A204.1 (cell line): ENCODE measurements around the gene MCOLN1.
"Not testable (repeated sequence)": the region's sequence is repeated elsewhere in the genome, so short reads cannot be mapped to it uniquely, and the experiment has no call there.

Experiments
- FAIRE-seq: peaks from 2 replicates; lab custom pipeline; 2012; peaks lifted over from hg19 to GRCh38; lab: Jason Lieb, UNC

MCOLN1 gene

DNA sequence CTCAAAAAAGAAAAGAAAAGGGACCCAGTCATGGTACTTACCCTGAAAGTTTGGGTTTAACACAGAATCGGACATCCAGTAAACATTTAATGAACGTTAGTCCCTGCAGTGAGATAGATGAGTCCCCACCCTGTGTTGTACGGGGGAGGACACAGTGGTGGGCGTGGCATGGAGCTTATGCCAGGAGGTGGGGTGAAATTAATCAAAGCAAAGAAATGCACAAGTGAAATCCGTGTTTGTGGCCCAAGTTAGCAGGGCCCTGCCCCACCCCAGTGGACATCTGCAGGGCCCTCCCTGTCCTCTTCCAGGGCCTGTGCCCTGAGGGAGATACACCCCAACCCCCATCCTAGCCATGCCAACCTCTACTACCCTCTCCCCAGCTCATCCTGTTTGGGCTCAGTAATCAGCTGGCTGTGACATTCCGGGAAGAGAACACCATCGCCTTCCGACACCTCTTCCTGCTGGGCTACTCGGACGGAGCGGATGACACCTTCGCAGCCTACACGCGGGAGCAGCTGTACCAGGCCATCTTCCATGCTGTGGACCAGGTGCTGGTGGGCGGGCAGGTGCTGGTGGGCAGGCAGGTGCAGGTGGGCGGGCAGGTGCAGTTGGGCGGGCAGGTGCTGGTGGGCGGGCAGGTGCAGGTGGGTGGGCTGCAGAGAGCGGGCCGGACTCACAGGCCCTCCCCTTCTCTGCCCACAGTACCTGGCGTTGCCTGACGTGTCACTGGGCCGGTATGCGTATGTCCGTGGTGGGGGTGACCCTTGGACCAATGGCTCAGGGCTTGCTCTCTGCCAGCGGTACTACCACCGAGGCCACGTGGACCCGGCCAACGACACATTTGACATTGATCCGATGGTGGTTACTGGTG lies 3.9 kb downstream of the MCOLN1 start:
- no peak for FAIRE-seq

DNA sequence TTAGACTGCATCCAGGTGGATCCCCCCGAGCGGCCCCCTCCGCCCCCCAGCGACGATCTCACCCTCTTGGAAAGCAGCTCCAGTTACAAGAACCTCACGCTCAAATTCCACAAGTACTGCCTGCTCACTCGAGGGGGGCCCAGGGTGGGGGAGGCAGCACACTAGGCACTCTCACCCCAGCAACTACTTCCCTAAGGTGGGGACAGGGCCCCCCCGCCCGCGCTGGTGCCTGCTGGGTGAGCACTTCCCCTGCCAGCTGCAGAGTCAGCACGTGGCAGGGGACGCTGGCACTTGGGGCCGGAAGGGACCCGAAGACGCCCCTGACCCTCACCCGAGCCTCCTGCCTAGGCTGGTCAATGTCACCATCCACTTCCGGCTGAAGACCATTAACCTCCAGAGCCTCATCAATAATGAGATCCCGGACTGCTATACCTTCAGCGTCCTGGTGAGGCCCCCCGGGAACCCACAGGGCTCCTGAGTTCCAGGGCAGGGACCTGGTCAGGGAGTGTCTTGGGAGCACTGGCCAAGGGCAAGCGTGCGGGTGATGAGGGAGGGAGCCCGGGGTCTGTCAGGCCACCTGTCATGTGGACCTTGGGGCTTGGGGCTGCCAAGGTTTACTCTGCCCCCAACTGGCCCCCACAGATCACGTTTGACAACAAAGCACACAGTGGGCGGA lies 5.2 kb downstream of the MCOLN1 start:
- no peak for FAIRE-seq

DNA sequence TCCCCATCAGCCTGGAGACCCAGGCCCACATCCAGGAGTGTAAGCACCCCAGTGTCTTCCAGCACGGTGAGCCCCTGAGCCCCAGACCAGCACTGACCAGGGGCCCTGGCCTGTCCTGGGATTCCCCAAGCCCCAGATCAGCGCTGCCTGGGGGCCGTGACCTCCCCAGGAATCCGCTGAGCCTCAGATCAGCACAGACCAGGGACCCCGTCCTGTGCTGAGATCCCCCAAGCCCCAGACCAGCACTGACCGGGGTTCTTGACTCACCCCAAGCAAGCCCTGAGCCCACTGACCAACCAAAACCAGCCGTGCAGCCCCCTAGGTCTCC lies 5.7 kb downstream of the MCOLN1 start:
- FAIRE-seq = no peak

DNA sequence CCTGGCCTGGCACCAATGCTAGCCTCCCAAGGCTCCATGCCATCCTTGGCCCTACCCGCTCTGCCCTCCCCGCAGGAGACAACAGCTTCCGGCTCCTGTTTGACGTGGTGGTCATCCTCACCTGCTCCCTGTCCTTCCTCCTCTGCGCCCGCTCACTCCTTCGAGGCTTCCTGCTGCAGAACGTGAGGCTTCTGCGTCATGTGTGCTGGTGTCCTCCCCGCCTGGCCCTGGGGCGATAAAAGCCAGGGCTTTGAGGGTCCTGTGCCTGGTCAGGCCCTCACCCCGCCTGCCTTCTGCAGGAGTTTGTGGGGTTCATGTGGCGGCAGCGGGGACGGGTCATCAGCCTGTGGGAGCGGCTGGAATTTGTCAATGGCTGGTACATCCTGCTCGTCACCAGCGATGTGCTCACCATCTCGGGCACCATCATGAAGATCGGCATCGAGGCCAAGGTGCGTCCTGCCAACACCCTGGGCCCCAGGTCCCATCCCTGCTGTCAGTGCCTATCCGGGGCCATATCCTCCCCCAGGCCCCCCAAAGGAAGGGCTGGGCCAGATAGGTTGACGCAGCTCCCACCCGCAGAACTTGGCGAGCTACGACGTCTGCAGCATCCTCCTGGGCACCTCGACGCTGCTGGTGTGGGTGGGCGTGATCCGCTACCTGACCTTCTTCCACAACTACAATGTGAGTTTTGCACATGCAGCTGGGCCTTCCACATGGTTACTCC lies 6.3 kb downstream of the MCOLN1 start:
- FAIRE-seq = no peak

DNA sequence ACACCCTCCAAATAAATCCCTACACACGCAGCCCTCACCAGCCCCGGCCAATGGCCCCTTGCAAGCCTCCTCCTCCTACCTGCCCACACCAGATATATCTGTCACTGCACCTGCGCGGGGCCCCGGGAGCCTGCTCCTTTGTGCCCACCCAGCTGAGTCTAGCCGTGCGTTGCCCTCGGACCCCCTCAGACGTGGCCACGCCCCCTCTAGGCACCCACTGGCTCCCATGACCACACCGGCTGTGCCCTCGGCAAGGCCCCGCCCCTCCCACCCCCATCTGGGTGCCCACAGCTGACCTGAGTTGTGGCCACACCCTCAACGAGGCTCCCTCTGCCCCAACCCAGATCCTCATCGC lies 6.8 kb downstream of the MCOLN1 start:
- no peak for FAIRE-seq

DNA sequence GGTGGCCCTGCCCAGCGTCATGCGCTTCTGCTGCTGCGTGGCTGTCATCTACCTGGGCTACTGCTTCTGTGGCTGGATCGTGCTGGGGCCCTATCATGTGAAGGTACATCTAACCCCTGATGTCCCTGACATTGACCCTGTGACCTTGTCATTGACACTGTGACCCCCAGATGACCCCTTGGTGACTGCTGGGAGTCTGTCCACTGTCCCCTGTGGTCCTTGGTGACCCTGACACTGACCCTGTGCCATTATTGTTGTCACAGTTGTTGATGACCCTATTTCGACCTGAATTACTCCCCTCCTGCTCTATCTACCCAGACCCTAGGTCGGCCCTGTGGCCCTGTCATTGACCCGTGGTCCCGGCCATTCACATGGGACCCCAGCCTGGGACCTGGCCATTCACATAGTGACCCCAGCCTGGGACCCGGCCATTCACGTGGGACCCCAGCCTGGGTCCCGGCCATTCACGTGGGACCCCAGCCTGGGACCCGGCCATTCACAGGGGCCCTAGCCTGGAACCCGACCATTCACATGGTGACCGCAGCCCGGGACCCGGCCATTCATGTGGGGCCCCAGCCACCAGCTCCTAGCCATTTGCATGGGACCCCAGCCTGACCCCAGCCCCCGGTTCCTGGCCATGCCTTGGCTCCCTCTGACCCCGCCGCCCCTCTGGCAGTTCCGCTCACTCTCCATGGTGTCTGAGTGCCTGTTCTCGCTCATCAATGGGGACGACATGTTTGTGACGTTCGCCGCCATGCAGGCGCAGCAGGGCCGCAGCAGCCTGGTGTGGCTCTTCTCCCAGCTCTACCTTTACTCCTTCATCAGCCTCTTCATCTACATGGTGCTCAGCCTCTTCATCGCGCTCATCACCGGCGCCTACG lies 7.4 kb downstream of the MCOLN1 start:
- FAIRE-seq = no peak

DNA sequence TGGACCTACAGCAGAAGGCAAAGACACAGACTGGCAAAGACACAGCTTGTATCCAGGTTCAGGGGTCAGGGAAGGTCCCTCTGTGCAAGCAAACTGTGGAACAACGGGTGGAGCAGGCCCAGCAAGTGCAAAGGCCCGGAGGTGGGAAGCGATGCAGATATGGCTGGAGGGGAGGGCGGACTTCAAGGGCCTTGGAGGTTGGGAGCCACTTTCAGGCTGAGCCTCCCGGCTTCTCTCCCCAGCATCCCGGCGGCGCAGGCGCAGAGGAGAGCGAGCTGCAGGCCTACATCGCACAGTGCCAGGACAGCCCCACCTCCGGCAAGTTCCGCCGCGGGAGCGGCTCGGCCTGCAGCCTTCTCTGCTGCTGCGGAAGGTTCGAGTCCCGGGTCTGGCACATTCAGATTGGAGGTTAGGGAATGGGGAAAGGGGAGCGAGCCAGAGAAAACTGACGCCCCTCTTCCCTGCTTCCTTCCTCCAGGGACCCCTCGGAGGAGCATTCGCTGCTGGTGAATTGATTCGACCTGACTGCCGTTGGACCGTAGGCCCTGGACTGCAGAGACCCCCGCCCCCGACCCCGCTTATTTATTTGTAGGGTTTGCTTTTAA lies 11.0 kb downstream of the MCOLN1 start:
- no peak for FAIRE-seq

DNA sequence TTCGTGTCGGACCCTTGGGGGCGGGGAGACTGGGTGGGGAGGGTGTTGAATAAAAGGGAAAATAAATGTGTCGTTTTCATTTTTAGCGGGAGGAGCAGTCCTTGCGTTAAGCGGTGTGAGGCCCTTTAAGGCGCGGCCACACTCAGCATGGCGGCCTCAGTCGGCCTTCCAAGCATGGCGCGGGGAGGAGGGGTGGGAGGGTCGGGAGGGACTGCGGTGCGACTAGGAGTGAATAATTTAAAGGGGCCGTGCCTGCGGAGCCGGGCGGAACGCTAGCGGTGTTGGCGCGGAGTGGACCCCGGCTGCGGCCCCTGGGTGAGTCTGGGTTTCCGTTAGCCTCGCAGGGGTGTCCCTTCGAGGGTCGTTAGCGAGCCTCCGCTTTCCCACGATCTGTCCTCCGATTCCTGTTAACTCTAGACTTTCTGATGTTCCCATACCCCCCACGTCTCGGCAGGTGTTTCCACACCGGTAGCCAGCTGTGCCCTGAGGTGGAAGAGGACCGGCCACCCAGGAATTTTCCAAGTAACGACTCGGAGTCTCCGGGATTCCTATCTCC lies 11.6 kb downstream of the MCOLN1 start:
- no peak for FAIRE-seq

DNA sequence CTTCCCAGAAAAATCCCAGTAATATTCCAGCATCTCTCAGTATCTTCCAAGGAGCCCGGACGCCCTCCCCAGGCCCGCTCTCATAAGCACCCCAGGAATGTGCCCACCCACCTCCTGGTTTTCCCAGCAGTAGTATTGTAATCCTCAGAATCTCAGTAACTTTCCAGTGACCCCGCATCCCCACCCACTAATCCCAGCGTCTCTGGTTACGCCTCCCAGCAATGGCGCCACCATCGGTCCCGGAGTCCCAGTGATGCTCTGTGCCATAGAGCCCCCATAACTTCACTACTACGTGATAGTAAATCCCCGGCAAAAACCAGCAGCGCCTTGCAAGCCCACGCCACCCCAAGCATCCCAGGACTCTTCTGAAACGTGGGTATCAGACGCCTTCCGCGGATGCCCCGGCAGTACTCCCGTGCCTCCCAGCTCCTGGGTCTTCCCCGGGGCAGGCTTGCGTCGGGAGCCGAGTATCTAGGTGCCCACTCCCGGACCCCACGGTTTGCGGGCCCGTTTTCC lies 12.2 kb downstream of the MCOLN1 start:
- peak; percentile 54 for FAIRE-seq

DNA sequence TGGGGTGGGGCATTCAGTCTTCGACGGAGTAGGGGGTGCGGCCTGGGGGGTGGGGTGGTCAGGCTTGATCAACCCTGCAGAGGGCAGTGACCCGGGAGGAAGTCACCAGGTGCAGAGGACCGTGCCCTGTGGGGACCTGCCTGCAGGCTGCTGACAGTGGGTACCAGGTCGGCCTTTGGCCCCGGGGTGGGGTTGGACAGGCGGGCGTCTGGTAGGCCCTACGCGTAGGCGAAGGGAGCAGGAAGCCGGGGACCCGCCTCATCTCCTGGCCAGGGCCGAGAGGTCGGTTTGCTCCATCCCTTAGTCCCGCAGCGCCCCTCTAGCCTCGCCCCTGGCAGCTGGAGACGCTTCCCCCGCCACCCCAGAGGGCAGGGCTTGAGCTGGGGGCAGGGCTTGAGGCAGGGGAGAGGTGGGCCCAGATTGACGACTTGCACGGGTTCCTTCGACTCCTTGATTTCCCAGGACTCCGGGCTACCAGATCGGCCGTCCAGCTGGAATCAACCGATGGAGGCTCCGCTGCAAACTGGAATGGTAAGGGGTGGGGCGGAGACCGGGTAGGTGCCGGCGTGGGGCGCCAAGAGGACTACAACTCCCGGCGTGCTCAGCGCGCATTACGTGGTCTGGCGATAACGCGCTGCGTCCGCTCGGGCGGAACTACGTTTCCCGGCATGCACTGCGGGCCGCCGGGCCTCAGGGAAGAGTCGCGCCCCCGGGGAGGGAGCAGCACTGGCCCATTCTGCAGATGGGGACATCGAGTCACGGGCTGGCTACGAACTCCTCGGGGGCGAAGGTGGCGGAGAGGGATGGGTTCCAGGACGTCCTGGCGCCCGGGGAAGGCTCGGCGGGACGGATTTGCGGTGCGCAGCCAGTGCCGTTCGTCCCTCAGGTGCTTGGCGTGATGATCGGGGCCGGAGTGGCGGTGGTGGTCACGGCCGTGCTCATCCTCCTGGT lies 12.9 kb downstream of the MCOLN1 start, which contains the start of gene PNPLA6:
PNPLA6 (plus strand) TSS at position 671 of the 951 bp plus-strand sequence; CDS start at position 743, 72 bp downstream.
- peak; percentile 95 for FAIRE-seq

DNA sequence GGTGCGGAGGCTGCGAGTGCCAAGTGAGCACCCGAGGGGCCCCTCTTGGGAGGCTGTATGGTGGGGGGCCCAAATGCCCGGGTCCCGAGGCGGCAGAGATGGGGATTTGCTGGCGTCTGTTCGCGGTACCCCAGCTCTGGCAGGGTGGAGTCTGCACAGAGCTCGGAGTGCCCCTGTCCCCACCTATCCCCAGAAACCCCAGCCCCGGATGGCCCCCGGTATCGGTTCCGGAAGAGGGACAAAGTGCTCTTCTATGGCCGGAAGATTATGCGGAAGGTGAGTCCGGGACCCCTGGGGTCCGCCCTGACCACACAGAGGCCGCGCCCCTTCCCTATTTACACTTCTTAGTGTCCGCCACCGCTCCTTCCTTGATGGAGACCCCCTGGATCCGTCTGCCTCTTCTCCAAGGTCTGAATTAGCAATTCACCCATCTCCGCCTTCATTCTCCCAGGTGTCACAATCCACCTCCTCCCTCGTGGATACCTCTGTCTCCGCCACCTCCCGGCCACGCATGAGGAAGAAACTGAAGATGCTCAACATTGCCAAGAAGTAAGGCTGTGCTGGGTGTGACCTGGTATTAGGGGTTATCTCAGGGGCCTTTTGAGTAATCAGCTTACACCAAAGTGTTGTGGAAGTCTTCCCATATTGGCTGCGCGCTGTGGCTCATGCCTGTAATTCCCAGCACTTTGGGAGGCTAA lies 13.7 kb downstream of the MCOLN1 start:
- no peak for FAIRE-seq

DNA sequence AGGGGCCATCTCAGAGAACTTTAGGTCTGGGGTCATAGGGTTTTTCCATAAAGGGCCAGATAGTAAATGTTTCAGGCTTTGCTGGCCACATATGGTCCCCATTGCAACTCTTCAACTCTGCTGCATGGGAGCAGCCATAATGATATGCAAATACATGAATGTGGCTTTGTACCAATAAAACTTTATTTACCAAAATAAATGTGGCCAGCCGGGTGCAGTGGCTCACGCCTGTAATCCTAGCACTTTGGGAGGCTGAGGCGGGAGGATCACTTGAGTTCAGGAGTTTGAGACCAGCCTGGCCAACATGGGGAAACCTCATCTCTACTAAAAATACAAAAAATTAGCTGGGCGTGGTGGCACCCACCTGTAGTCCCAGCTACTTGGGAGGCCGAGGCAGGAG lies 16.6 kb downstream of the MCOLN1 start:
- FAIRE-seq = not testable (repeated sequence)

DNA sequence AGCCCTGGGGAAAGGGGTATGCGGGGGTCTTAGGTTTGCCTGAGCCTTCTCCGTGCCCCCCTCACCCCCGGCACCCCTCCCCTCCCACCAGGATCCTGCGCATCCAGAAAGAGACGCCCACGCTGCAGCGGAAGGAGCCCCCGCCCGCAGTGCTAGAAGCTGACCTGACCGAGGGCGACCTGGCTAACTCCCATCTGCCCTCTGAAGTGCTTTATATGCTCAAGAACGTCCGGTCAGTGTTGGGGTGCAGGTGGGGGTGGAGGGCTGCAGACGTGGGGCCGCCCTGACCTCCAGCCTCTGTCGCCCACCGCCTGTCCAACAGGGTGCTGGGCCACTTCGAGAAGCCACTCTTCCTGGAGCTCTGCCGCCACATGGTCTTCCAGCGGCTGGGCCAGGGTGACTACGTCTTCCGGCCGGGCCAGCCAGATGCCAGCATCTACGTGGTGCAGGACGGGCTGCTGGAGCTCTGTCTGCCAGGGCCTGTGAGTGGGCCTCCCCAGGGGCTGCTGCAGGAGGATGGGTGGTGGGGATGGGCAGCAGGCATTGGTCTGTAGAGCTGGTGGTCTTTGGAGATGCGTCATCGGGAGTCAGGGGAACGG lies 17.5 kb downstream of the MCOLN1 start:
- no peak for FAIRE-seq

DNA sequence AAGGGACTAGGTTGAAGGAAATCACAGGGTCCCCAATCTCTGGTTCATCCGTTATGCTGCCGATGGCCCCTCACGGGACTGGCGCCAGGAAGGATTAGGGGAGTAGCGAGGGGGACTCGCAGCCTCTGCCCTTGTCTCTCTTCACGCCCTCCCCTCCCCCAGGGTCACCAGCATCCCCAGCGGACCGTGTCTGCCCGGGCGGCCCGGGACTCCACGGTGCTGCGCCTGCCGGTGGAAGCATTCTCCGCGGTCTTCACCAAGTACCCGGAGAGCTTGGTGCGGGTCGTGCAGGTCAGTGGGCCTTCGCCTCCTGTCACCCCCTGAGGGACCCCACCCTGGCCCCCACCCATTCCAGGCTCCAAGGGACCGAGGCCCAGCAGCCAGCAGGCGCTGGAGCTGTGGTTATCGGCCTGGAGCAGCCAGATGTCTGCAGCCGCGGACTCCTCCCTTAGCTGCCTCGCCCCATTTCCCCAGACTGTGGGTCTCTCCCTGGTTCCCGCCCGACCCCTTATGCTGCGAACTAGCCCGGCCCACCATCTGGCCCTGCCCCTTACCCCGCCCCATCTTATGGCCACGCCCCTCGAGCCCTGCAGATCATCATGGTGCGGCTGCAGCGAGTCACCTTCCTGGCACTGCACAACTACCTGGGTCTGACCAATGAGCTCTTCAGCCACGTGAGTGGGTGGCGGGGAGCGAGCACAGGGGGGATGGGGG lies 18.5 kb downstream of the MCOLN1 start:
- FAIRE-seq = no peak

DNA sequence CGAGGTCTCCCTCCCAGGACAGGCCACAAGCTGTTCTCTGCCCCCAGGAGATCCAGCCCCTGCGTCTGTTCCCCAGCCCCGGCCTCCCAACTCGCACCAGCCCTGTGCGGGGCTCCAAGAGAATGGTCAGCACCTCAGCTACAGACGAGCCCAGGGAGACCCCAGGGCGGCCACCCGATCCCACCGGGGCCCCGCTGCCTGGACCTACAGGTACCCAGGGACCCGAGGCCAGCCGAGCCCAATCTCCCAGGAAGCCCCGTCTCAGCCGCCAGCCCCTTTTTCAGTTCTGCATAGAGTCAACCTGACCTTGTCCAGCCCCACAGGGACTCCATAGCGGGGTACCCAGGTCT lies 19.0 kb downstream of the MCOLN1 start:
- no peak for FAIRE-seq

DNA sequence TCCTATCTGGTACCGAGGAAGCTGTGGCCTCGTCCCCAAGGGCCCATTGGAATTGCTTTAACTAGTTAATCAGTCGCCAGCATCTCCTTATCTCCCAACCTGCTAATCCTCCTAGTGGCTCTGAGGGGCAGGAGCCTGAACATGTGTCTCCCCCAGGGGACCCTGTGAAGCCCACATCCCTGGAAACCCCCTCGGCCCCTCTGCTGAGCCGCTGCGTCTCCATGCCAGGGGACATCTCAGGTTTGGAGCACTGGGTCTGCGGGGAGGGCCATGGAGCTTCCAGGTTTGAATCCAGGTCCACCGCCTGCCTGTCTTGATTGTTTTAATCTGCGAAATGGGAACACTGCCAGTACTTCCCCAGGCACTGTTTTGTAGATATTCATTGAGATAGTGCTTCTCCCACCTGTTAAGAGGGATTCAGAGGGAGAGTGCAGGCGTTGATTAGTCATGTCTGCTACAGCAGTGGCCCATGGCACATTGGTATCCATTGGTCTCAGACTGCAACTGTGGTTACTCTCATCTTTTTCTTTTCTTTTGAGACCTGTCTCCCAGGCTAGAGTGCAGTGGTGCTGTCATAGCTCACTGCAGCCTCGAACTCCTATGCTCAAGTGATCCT lies 19.5 kb downstream of the MCOLN1 start:
- FAIRE-seq = no peak

DNA sequence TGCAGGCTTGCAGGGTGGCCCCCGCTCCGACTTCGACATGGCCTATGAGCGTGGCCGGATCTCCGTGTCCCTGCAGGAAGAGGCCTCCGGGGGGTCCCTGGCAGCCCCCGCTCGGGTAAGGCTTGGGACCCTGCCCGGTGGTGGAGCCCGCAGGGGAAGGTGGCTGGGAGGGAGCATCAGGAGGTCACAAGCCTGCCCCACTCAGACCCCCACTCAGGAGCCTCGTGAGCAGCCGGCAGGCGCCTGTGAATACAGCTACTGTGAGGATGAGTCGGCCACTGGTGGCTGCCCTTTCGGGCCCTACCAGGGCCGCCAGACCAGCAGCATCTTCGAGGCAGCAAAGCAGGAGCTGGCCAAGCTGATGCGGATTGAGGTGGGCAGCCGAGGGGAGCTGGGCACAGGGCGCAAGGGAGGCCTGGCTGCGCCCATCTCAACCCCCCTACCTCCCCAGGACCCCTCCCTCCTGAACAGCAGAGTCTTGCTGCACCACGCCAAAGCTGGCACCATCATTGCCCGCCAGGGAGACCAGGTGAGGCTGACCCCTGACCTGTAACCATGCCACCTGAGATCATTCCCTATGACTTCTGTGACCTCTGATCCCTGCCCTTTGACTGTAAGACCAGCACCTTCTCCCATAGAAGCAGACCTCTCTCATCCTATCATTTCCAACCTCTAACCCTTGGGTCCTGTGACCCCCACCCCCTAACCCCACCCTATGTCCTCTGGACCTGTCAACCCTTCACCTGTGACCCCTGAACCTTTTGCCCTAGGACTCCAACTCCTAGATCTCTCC lies 20.3 kb downstream of the MCOLN1 start:
- FAIRE-seq = no peak
